OCI-LY7 (cell line): Measurements from ENCODE around the gene ARG2. TPM values are rescaled to one million over a fixed set of nuclear protein-coding genes. Genes with fewer than 3 reads are reported as not detected.

Source experiments
- BruUV-seq: library from RNA; stranded (reverse); fragments of 400-500 nt; replicated peaks from 2 replicates; lab custom pipeline; 2021; lab: Mats Ljungman, UMichigan
- CTCF ChIA-PET: fragments of 300-600 bp; sonication (Branson Sonifier 250); formaldehyde crosslinking; loops from one replicate; lab custom pipeline; 2022; ENCODE audit warnings: antibody characterized with exemption; ENCODE audit not compliant: unreplicated experiment; lab: Charles Lee
- POLR2A ChIA-PET: fragments of 300-600 bp; sonication (Branson Sonifier 250); formaldehyde crosslinking; loops from one replicate; lab custom pipeline; 2022; ENCODE audit warnings: antibody characterized with exemption; lab: Charles Lee
- DNase-seq: peaks from one replicate; pipeline ENCODE4 v3.0.0-alpha.2; 2015; ENCODE audit warnings: low spot score
- H2AFZ ChIP-seq: fragments of 200-600 bp; sonication (generic), shearing (Covaris generic); 2 replicates; pipeline ENCODE4 v1.6.1; 2014; ENCODE audit warnings: mild to moderate bottlenecking, antibody characterized with exemption, low read length, moderate library complexity
- H3K27ac ChIP-seq: fragments of 200-600 bp; sonication (generic); 2 replicates; pipeline ENCODE4 v1.5.1; 2014; ENCODE audit warnings: mixed run types, low read depth, mild to moderate bottlenecking, moderate library complexity, low read length, inconsistent platforms; ENCODE audit not compliant: poor library complexity, severe bottlenecking
- H3K36me3 ChIP-seq: fragments of 200-600 bp; sonication (generic); 2 replicates; pipeline ENCODE4 v1.6.1; 2014; ENCODE audit warnings: mild to moderate bottlenecking, antibody characterized with exemption, low read length, moderate library complexity, mixed read lengths; ENCODE audit not compliant: insufficient read depth
- H3K4me1 ChIP-seq: fragments of 200-600 bp; sonication (generic); 2 replicates; pipeline ENCODE4 v1.5.1; 2014; ENCODE audit warnings: mild to moderate bottlenecking, low read length; ENCODE audit not compliant: insufficient read depth, poor library complexity, severe bottlenecking
- H3K4me2 ChIP-seq: fragments of 200-600 bp; sonication (generic); 2 replicates; pipeline ENCODE4 v1.6.1; 2014; ENCODE audit warnings: mild to moderate bottlenecking, low read length
- H3K4me3 ChIP-seq: fragments of 200-600 bp; sonication (generic); 2 replicates; pipeline ENCODE4 v1.5.1; 2014; ENCODE audit warnings: mild to moderate bottlenecking, low read depth, low read length; ENCODE audit not compliant: poor library complexity, severe bottlenecking
- H3K79me2 ChIP-seq: fragments of 200-600 bp; sonication (generic); 2 replicates; pipeline ENCODE4 v1.6.1; 2016; ENCODE audit warnings: low read depth, mild to moderate bottlenecking, low read length, moderate library complexity, mixed read lengths; ENCODE audit not compliant: insufficient read depth
- H3K9me2 ChIP-seq: fragments of 200-600 bp; sonication (generic); 2 replicates; pipeline ENCODE4 v1.6.1; 2016; ENCODE audit warnings: mild to moderate bottlenecking, low read length, mixed read lengths; ENCODE audit not compliant: insufficient read depth
- H3K9me3 ChIP-seq: fragments of 200-600 bp; sonication (generic); 2 replicates; pipeline ENCODE4 v1.6.1; 2014; ENCODE audit warnings: mild to moderate bottlenecking, mixed run types, low read length, mixed read lengths
- H4K20me1 ChIP-seq: fragments of 200-600 bp; sonication (generic); 2 replicates; pipeline ENCODE4 v1.6.1; 2014; ENCODE audit warnings: mild to moderate bottlenecking, antibody characterized with exemption, low read length, moderate library complexity, mixed read lengths; ENCODE audit not compliant: insufficient read depth
- CTCF ChIP-seq: fragments of 200-600 bp; sonication (generic); conservative IDR thresholded peaks from 2 replicates; pipeline ENCODE4 v1.5.1; 2014; ENCODE audit warnings: mild to moderate bottlenecking, antibody characterized with exemption, low read length, moderate library complexity, mixed read lengths
- EZH2phosphoT487 ChIP-seq: fragments of 200-600 bp; sonication (generic); IDR thresholded peaks from 2 replicates; pipeline ENCODE4 v1.6.1; 2018; ENCODE audit warnings: low read depth, borderline replicate concordance, mild to moderate bottlenecking, mixed run types, antibody characterized with exemption, low read length, moderate library complexity, mixed read lengths
- intact Hi-C: fragments of 100-400 bp; cut with micrococcal nuclease; formaldehyde crosslinking; loops from one replicate; pipeline ENCODE4 v1.10.0; 2022; ENCODE audit not compliant: unreplicated experiment
- total RNA-seq, 2 experiments: library from RNA; depleted of rRNA in 1 of 2; stranded (reverse); fragments of >200 nt in 1 of 2; shearing (Covaris generic) in 1 of 2; gene quantifications; 2 replicates each; pipeline ENCODE4 v1.2.3, GENCODE V29; 2014 to 2022

ARG2 gene
- total RNA-seq, 2 experiments from 2014 or later = 2.0 to 4.2 TPM

GRCh38 chr14:67573228-67574010 lies 46.3 kb upstream of the ARG2 start:
- POLR2A ChIA-PET = interaction anchor here (0.9 kb wide), 1 partner anchor 131 kb away, joined by 4 read pairs; no protein-coding TSS in a partner anchor
- H3K79me2 ChIP-seq = no peaks in the 10 kb centered on the region
- H4K20me1 ChIP-seq = no peaks in the 10 kb centered on the region
- H3K9me3 ChIP-seq = no peaks in the 10 kb centered on the region
- H3K27ac ChIP-seq = no peak overlapping the region
- CTCF ChIA-PET = interaction anchor here (0.5 kb wide), 1 partner anchor 14 kb away, joined by 4 read pairs; no protein-coding TSS in a partner anchor
- no peak overlapping the region for H2AFZ ChIP-seq
- no peaks in the 10 kb centered on the region for H3K9me2 ChIP-seq
- BruUV-seq = no TSS peak
- H3K4me2 ChIP-seq = no peak overlapping the region
- no peak overlapping the region for H3K4me3 ChIP-seq
- intact Hi-C loops = no loop called here
- TF ChIP-seq CTCF (no peak), EZH2phosphoT487 (no peak)
- H3K36me3 ChIP-seq = no peaks in the 10 kb centered on the region
- no peak for DNase-seq
- H3K4me1 ChIP-seq = no peaks in the 10 kb centered on the region

GRCh38 chr14:67574156-67574555 lies 45.6 kb upstream of the ARG2 start:
- Histone ChIP-seq H4K20me1 (no peaks in the 10 kb centered on the region), H2AFZ (no peak overlapping the region), H3K79me2 (no peaks in the 10 kb centered on the region), H3K27ac (no peak overlapping the region), H3K4me2 (no peak overlapping the region), H3K36me3 (no peaks in the 10 kb centered on the region), H3K4me1 (no peaks in the 10 kb centered on the region), H3K9me2 (no peaks in the 10 kb centered on the region), H3K4me3 (no peak overlapping the region), H3K9me3 (no peaks in the 10 kb centered on the region)
- TF ChIP-seq CTCF (no peak), EZH2phosphoT487 (no peak)
- intact Hi-C loops = no loop called here
- no TSS peak for BruUV-seq
- CTCF ChIA-PET = no interaction called here
- POLR2A ChIA-PET = no interaction called here
- no peak for DNase-seq

DNA sequence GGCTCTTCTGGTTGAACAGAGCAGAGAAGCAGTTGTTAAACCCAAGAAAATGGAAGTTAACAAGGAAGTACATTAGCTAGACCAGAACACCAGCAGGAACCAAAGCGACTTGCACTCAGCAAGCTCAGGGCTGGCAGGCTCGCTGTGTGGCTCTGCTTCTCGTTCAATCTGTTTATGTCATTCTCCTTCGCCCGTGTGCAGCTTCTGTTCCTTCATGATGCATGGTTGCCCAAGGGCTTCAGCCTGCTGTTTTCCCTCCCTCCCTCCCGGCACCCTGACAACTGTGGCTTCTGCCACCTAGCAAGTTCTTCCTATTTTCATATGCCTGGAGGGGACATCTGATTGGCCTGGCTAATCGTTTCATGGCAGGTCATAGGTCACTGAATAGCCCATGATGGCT lies 44.9 kb upstream of the ARG2 start:
- Histone ChIP-seq H3K9me3 (no peaks in the 10 kb centered on the region), H3K4me1 (no peaks in the 10 kb centered on the region), H3K9me2 (no peaks in the 10 kb centered on the region), H3K4me2 (no peak overlapping the region), H3K4me3 (no peak overlapping the region), H2AFZ (no peak overlapping the region), H3K36me3 (no peaks in the 10 kb centered on the region), H4K20me1 (no peaks in the 10 kb centered on the region), H3K27ac (no peak overlapping the region), H3K79me2 (no peaks in the 10 kb centered on the region)
- ChIA-PET POLR2A (no interaction called here), CTCF (no interaction called here)
- TF ChIP-seq CTCF = no peak
- no peak for TF ChIP-seq EZH2phosphoT487
- no peak for DNase-seq
- no TSS peak for BruUV-seq
- intact Hi-C loops = no loop called here
